Lung (tissue), 12 donors: Measurements from ENCODE around the gene DENND1A. TPM values are rescaled to one million over a fixed set of nuclear protein-coding genes. Genes with fewer than 3 reads are reported as not detected.
A peak's percentile ranks its signal among the peaks of the same experiment; 100 is the strongest.
"Not testable (repeated sequence)": the region's sequence is repeated elsewhere in the genome, so short reads cannot be mapped to it uniquely, and the experiment has no call there.

Source experiments
- ATAC-seq: fragments of 200-7000 bp; cut with Tn5 transposase; one replicate; pipeline ENCODE4 v1.9.1; 2020; ENCODE audit warnings: moderate number of reproducible peaks; ENCODE audit not compliant: insufficient read depth, low FRiP score
- DNase-seq, 3 donors: peaks; one replicate each; pipeline ENCODE4 v3.0.0-alpha.2; 2013 to 2017
- H3K27ac ChIP-seq, 2 donors: one replicate each; pipeline ENCODE4 v1.5.1; 2013; ENCODE audit warnings: mild to moderate bottlenecking in 2 of 2, moderate library complexity in 2 of 2, control low read depth in 1 of 2, inconsistent platforms in 1 of 2, low read depth in 1 of 2, low read length in 1 of 2
- H3K27me3 ChIP-seq, 3 donors: one replicate each; pipeline ENCODE4 v1.5.1; 2013; ENCODE audit warnings: low read length in 2 of 3; ENCODE audit not compliant: control insufficient read depth in 3 of 3, insufficient read depth in 3 of 3
- H3K36me3 ChIP-seq, 4 donors: one replicate each; pipeline ENCODE4 v1.5.1; 2013; ENCODE audit warnings: low read length in 4 of 4, mild to moderate bottlenecking in 1 of 4, moderate library complexity in 1 of 4; ENCODE audit not compliant: control insufficient read depth in 4 of 4, insufficient read depth in 4 of 4
- H3K4me1 ChIP-seq, 5 donors: one replicate each; pipeline ENCODE4 v1.5.1; 2013; ENCODE audit warnings: low read length in 5 of 5, mild to moderate bottlenecking in 2 of 5, moderate library complexity in 1 of 5; ENCODE audit not compliant: control insufficient read depth in 5 of 5, insufficient read depth in 5 of 5
- H3K4me3 ChIP-seq: one replicate; pipeline ENCODE4 v1.5.1; 2013; ENCODE audit warnings: mild to moderate bottlenecking, control low read depth, moderate library complexity
- H3K9ac ChIP-seq, 2 donors: one replicate each; pipeline ENCODE4 v1.5.1; 2013; ENCODE audit warnings: low read length in 2 of 2, control low read depth in 1 of 2; ENCODE audit not compliant: insufficient read depth in 1 of 2
- H3K9me3 ChIP-seq, 4 donors: one replicate each; pipeline ENCODE4 v1.5.1; 2013; ENCODE audit warnings: low read length in 3 of 4, mild to moderate bottlenecking in 1 of 4, moderate library complexity in 1 of 4; ENCODE audit not compliant: control insufficient read depth in 4 of 4, insufficient read depth in 3 of 4
- CTCF ChIP-seq: IDR thresholded peaks from 2 replicates; pipeline ENCODE4 v1.5.1; 2012; ENCODE audit warnings: mild to moderate bottlenecking; ENCODE audit errors: control extremely low read depth, extremely low read depth
- WGBS, 2 donors: extraction: QIAGEN DNeasy Blood & Tissue Kit; methylation state at CpG; one replicate each; pipeline ENCODE4 v1.1.7; 2013; 5-methylcytosine and 5-hydroxymethylcytosine counted together
- polyA plus RNA-seq, 2 donors: library from polyadenylated mRNA; stranded (reverse); fragments of 200-250 nt; gene quantifications; one replicate each; pipeline ENCODE4 v1.2.1, GENCODE V29; 2013
- total RNA-seq, 2 donors: library from RNA; depleted of rRNA in 1 of 2; stranded (reverse); fragments of >200 nt in 1 of 2; gene quantifications; one replicate each; pipeline ENCODE4 v1.2.1, GENCODE V29; 2014 to 2021
- donor health status: control.
- donor health status: control.
- donor health status: Bipolar disorder and iron deficiency.
- donor health status: healthy.
- donor health status: DM: yes; HTN: yes; CAD: no.

Gene DENND1A
- total and polyA plus RNA-seq, 4 donors = 5.7 to 29.8 (median 14.5) TPM

- Histone ChIP-seq H3K27me3 (no peaks in the 10 kb centered on the region), H3K4me3 (no peak overlapping the region), H3K9ac (no peak overlapping the region), H3K9me3 (no peaks in the 10 kb centered on the region), H3K4me1 (peaks cover 0 to 10% (median 0%) of the 10 kb centered on the region in 5 donors), H3K27ac (no peak overlapping the region), H3K36me3 (no peaks in the 10 kb centered on the region)
- 72 to 74% methylated on average over 5 of the region's 5 CpGs for WGBS, 2 donors
- DNase-seq = peak in 1 of 3 donors; percentile 13
- no peak for ATAC-seq
- no peak for TF ChIP-seq CTCF
Measured at GRCh38 chr9:123816817-123817472, 113.0 kb downstream of the DENND1A start.

- WGBS, 2 donors = 97% methylated on average over 5 of the region's 5 CpGs
- H3K4me1 ChIP-seq, H3K36me3 ChIP-seq, H3K4me3 ChIP-seq, ATAC-seq, DNase-seq, H3K27me3 ChIP-seq, H3K9me3 ChIP-seq, H3K9ac ChIP-seq, H3K27ac ChIP-seq: not testable (repeated sequence)
Measured at GRCh38 chr9:123815856-123816255, 114.1 kb downstream of the DENND1A start.

GRCh38 chr9:123814496-123814895, 115.4 kb downstream of the DENND1A start:
- no peak for ATAC-seq

GRCh38 chr9:123812984-123813383, 116.9 kb downstream of the DENND1A start:
- 70 to 91% methylated on average over 3 of the region's 3 CpGs for WGBS, 2 donors
- no peak for TF ChIP-seq CTCF
- Histone ChIP-seq H3K9me3 (no peaks in the 10 kb centered on the region), H3K4me3 (no peak overlapping the region), H3K4me1 (peaks cover 0 to 12% (median 0%) of the 10 kb centered on the region in 5 donors), H3K9ac (no peak overlapping the region), H3K36me3 (no peaks in the 10 kb centered on the region), H3K27me3 (no peaks in the 10 kb centered on the region), H3K27ac (no peak overlapping the region)
- ATAC-seq = no peak
- DNase-seq = no peak

More at GRCh38 chr9:123814496-123814895, 115.4 kb downstream of the DENND1A start:
- no peaks in the 10 kb centered on the region for H3K9me3 ChIP-seq
- no peak for DNase-seq
- 78 to 93% methylated on average over 1 of the region's 1 CpG for WGBS, 2 donors
- H3K27me3 ChIP-seq = no peaks in the 10 kb centered on the region
- H3K9ac ChIP-seq = no peak overlapping the region
- H3K4me3 ChIP-seq = no peak overlapping the region
- no peak for TF ChIP-seq CTCF
- H3K27ac ChIP-seq = no peak overlapping the region
- peaks cover 0 to 10% (median 0%) of the 10 kb centered on the region in 5 donors for H3K4me1 ChIP-seq
- H3K36me3 ChIP-seq = no peaks in the 10 kb centered on the region
